Adrenal gland (tissue), 12 donors: ENCODE results near the gene NKPD1. TPM values are rescaled to one million over a fixed set of nuclear protein-coding genes. Genes with fewer than 3 reads are reported as not detected.
A peak's percentile ranks its signal among the peaks of the same experiment; 100 is the strongest.

Source experiments
- DNase-seq, 7 donors: peaks; one replicate each; pipeline ENCODE4 v3.0.0-alpha.2; 2019 to 2020
- H3K27ac ChIP-seq, 5 donors: fragments of 200-600 bp; sonication (generic) in 4 of 5; 1 replicate in 3 of 5; 2 replicates in 2 of 5; pipeline versions ENCODE4 v1.5.1 to v1.8.0; 2016 to 2020; ENCODE audit warnings: mild to moderate bottlenecking in 1 of 5
- H3K27me3 ChIP-seq: fragments of 200-600 bp; 2 replicates; pipeline ENCODE4 v1.8.0; 2021
- H3K36me3 ChIP-seq, 2 donors: fragments of 200-600 bp; replicated peaks in 1 of 2; 1 replicate in 1 of 2; 2 replicates in 1 of 2; pipeline versions ENCODE4 v1.5.1 to v1.8.0; 2018 to 2022
- H3K4me1 ChIP-seq, 2 donors: fragments of 200-600 bp; replicated peaks in 1 of 2; 1 replicate in 1 of 2; 2 replicates in 1 of 2; pipeline versions ENCODE4 v1.5.1 to v1.8.0; 2018 to 2021
- H3K4me3 ChIP-seq, 4 donors: fragments of 200-600 bp; sonication (generic) in 3 of 4; one replicate each; pipeline ENCODE4 v1.5.1; 2016 to 2018
- H3K9me3 ChIP-seq, 3 donors: fragments of 200-600 bp; sonication (generic) in 1 of 3; replicated peaks in 1 of 3; 1 replicate in 2 of 3; 2 replicates in 1 of 3; pipeline versions ENCODE4 v1.5.1 to v1.8.0; 2016 to 2021
- CTCF ChIP-seq, 6 experiments: fragments of 450-650 bp in 4 of 6; fragments of 200-600 bp in 2 of 6; sonication (generic) in 1 of 6; IDR thresholded peaks; 1 replicate in 5 of 6; 2 replicates in 1 of 6; pipeline versions ENCODE4 v1.5.1 to v1.8.0; 2016 to 2021; ENCODE audit warnings: antibody characterized with exemption in 6 of 6, mild to moderate bottlenecking in 2 of 6, moderate library complexity in 1 of 6
- POLR2A ChIP-seq, 2 donors: fragments of 450-650 bp; IDR thresholded peaks; one replicate each; pipeline ENCODE4 v1.6.1; 2017; ENCODE audit warnings: antibody characterized with exemption in 2 of 2, mild to moderate bottlenecking in 2 of 2, moderate library complexity in 1 of 2
- WGBS, 4 donors: extraction: QIAGEN DNeasy Blood & Tissue Kit in 2 of 4; methylation state at CpG; one replicate each; pipeline versions ENCODE4 v1.1.5 to v1.1.7; 2013 to 2017; 5-methylcytosine and 5-hydroxymethylcytosine counted together
- intact Hi-C, 2 donors: fragments of 100-400 bp; cut with DNase I; formaldehyde crosslinking; loops; one replicate each; pipeline versions ENCODE4 v1.14.1 to v1.15.0; 2022 to 2023
- polyA plus RNA-seq, 3 donors: library from polyadenylated mRNA; stranded (reverse); fragments of 200-250 nt in 2 of 3; fragments of 350-450 nt in 1 of 3; fragmentation: Illumina TruSeq in 1 of 3; extraction: RNeasy Lipid Tissue Mini Kit (QIAGEN cat#74804) in 1 of 3; gene quantifications; one replicate each; pipeline ENCODE4 v1.2.3, GENCODE V29; 2013 to 2014
- total RNA-seq, 9 donors: library from RNA; depleted of rRNA in 4 of 9; stranded (reverse); fragments of >200 nt in 4 of 9; fragments of 120-200 nt in 1 of 9; fragmentation: NEBNext Ultra II Directional in 1 of 9; extraction: Animal tissue kit (Norgen Biotek cat#: 25700) in 1 of 9; gene quantifications; one replicate each; pipeline versions ENCODE4 v1.1.0 to v1.2.4, GENCODE V29; 2013 to 2023
- donor health status: healthy with polysubstance abuse.
- donor health status: Bipolar disorder and iron deficiency.
- donor health status: DM: yes; HTN: yes; CAD: no.
- donor health status: DM: no; HTN: no; CAD: no.
- donor health status: DM: no; HTN: no; CAD: no.
- donor health status: DM: yes; HTN: yes; CAD: no.

Gene NKPD1
- total and polyA plus RNA-seq, 12 donors = 0.06 to 1.1 (median 0.25) TPM; not detected in 2

- Histone ChIP-seq H3K4me1 (no peaks in the 10 kb centered on the region), H3K9me3 (no peaks in the 10 kb centered on the region), H3K4me3 (no peak overlapping the region), H3K27me3 (no peaks in the 10 kb centered on the region), H3K36me3 (no peaks in the 10 kb centered on the region), H3K27ac (no peak overlapping the region)
- DNase-seq = no peak
- TF ChIP-seq POLR2A (IDR thresholded peaks at IDR 0.05) (no peak), CTCF (IDR thresholded peaks at IDR 0.05) (no peak)
- 69 to 87% (median 80%) methylated on average over 4 to 16 of the region's 16 CpGs for WGBS, 4 donors
- intact Hi-C loops = no loop called here
These were observed 8.1 kb upstream of the NKPD1 start for GRCh38 chr19:45168767-45169351.

DNA sequence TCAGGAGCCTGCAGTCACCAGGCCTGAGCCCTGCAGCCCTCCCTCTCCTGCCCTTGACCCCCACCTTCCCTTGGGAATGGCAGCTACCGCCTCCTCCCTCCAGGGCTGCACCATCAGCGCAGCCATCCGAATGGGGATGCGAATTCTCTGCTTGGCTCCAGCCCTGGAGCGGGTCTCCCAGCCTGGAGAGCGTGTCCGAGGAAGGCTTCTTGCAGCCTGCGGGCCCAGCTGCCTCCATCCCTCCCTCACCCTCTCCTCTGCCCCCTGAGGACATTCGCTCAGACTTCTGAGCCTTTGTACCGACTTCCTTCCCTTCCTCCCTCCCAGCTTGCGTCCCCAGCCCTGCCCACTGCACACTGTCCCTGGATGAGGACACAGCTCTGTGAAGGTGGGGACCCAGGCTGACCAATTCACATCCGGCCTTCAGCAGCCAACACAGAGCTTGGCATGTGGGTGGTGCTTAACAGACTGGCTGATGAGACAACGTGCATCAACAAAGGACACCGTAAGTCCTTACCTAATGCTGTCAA, 6.0 kb upstream of the NKPD1 start:
- intact Hi-C loops = no loop called here
- TF ChIP-seq POLR2A (IDR thresholded peaks at IDR 0.05) (no peak), CTCF (IDR thresholded peaks at IDR 0.05) (no peak)
- DNase-seq = peak in 3 of 7 donors; percentile 41 to 73 (median 46)

DNA sequence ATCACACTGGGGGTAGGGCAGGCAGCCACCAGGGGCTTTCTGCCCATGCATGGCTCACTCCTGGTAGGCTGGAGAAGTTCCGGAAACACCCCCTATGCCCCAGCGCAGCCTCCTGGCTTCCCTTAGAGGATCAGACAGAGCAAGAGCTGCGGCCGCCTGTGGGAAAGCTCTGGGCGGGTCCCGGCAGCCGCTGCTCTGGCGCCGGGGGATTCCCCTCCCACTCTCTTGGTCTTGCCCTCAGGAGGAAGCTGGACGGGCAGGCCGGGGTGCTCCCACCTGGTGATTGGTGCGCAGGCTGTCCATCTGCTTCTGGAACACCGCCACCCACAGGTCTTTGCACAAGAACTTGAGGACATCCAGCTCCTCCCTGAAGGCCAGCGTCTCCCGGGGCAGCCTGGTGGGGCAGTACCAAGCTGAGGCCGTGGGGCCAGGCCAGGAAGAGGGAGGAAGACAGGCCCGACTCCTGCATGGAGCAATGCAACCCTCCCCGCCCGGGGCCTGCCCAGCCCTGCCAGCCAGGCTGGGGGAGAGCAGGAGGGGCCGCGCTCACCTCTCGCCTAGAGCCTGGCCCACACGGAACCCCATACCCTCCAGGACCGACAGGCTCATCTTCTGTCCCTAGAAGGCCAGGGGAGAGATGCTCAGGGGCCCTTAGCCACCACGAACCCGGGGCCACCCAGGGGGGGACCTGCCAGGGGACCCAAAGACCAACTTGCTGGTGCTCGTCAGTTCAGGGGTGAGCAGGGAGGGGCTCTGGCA, 4.0 kb upstream of the NKPD1 start:
- no peak overlapping the region for H3K4me3 ChIP-seq
- H3K9me3 ChIP-seq = no peaks in the 10 kb centered on the region
- no peak overlapping the region for H3K27ac ChIP-seq
- H3K4me1 ChIP-seq = no peaks in the 10 kb centered on the region
- intact Hi-C loops = no loop called here
- no peaks in the 10 kb centered on the region for H3K36me3 ChIP-seq
- WGBS, 4 donors = 33 to 64% (median 54%) methylated on average over 3 to 27 of the region's 27 CpGs
- TF ChIP-seq POLR2A (IDR thresholded peaks at IDR 0.05) (no peak), CTCF (IDR thresholded peaks at IDR 0.05) (no peak)
- peaks cover 7% of the 10 kb centered on the region for H3K27me3 ChIP-seq
- peak in 4 of 7 donors; percentile 44 to 62 (median 53) for DNase-seq

More for the DNA sequence above, 6.0 kb upstream of the NKPD1 start:
- H3K36me3 ChIP-seq = no peaks in the 10 kb centered on the region
- no peaks in the 10 kb centered on the region for H3K9me3 ChIP-seq
- H3K27me3 ChIP-seq = no peaks in the 10 kb centered on the region
- H3K27ac ChIP-seq = no peak overlapping the region
- H3K4me3 ChIP-seq = no peak overlapping the region
- no peaks in the 10 kb centered on the region for H3K4me1 ChIP-seq
- WGBS, 4 donors = 54 to 67% (median 61%) methylated on average over 12 to 14 of the region's 14 CpGs

DNA sequence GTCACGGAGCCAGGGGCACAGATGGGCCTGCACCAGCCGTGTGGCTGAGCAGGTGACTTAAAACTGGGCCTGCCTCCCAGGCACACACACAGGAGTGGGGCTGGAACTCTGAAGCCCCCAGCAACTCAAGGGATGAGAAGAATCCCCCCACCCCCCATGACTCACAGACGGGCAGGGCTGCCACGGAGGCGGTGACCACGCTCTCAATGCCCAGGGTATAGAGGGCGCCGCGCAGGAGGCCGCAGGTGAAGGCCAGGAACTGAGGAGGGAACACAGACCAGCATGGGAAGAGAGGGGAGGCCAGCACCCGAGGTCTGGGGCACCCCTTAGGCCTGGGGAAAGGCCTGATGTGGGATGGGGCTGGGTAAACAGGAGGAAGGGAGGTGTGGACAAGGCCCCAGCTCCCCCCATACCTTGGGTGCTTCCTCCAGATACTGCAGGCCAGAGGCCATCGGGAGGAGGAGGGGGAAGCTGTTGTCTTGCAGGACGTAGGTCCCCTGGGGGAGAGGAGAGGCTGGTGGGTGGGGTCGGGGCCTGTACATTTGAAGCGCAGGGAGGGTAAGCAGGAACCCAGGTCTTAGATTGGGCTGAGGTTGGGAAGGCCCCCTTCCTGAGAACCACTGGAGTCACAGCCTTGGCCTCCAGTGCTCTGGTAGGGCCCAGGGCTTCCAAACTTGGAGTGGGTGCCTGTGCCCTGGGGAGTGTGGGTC, 3.1 kb upstream of the NKPD1 start:
- intact Hi-C loops = no loop called here
- H3K36me3 ChIP-seq = no peaks in the 10 kb centered on the region
- 77 to 85% (median 82%) methylated on average over 13 to 15 of the region's 15 CpGs for WGBS, 4 donors

More for the DNA sequence above, 3.1 kb upstream of the NKPD1 start:
- TF ChIP-seq POLR2A (IDR thresholded peaks at IDR 0.05) (no peak), CTCF (IDR thresholded peaks at IDR 0.05) (no peak)
- no peak overlapping the region for H3K4me3 ChIP-seq
- H3K27ac ChIP-seq = no peak overlapping the region
- H3K4me1 ChIP-seq = no peaks in the 10 kb centered on the region
- H3K27me3 ChIP-seq = peaks cover 7% of the 10 kb centered on the region
- no peak for DNase-seq
- H3K9me3 ChIP-seq = no peaks in the 10 kb centered on the region
